T-helper 1 cell treated with Interleukin-12 subunit alpha and Interleukin-12 subunit beta and Interleukin-4 antibody, amounts not matched to agents 30 μg/mL and 1 μg/mL, for 36 hours (primary cell): ENCODE measurements around the gene CCDC136.

ENCODE experiments used
- H3K27ac Mint-ChIP-seq: one replicate; pipeline ENCODE4 v1.8.0; 2021; ENCODE audit warnings: mild to moderate bottlenecking, mixed read lengths
- H3K27me3 Mint-ChIP-seq: one replicate; pipeline ENCODE4 v1.8.0; 2021; ENCODE audit warnings: low read depth, mixed read lengths
- H3K36me3 Mint-ChIP-seq: one replicate; pipeline ENCODE4 v1.8.0; 2021; ENCODE audit warnings: low read depth, mixed read lengths
- H3K4me1 Mint-ChIP-seq: one replicate; pipeline ENCODE4 v1.8.0; 2021; ENCODE audit warnings: low read depth, mixed read lengths
- H3K4me3 Mint-ChIP-seq: one replicate; pipeline ENCODE4 v1.8.0; 2021; ENCODE audit warnings: mild to moderate bottlenecking, moderate library complexity, mixed read lengths
- H3K9me3 Mint-ChIP-seq: one replicate; pipeline ENCODE4 v1.8.0; 2021; ENCODE audit warnings: mixed read lengths

CCDC136 gene

GRCh38 chr7:128827971-128828711, 36.4 kb downstream of the CCDC136 start:
- no peaks in the 10 kb centered on the region for H3K36me3 Mint-ChIP-seq
- no peaks in the 10 kb centered on the region for H3K9me3 Mint-ChIP-seq
- H3K4me3 Mint-ChIP-seq, result no peak overlapping the region
- H3K27ac Mint-ChIP-seq, result no peak overlapping the region
- peaks cover 1% of the 10 kb centered on the region for H3K4me1 Mint-ChIP-seq
- peaks cover 50% of the 10 kb centered on the region for H3K27me3 Mint-ChIP-seq

DNA sequence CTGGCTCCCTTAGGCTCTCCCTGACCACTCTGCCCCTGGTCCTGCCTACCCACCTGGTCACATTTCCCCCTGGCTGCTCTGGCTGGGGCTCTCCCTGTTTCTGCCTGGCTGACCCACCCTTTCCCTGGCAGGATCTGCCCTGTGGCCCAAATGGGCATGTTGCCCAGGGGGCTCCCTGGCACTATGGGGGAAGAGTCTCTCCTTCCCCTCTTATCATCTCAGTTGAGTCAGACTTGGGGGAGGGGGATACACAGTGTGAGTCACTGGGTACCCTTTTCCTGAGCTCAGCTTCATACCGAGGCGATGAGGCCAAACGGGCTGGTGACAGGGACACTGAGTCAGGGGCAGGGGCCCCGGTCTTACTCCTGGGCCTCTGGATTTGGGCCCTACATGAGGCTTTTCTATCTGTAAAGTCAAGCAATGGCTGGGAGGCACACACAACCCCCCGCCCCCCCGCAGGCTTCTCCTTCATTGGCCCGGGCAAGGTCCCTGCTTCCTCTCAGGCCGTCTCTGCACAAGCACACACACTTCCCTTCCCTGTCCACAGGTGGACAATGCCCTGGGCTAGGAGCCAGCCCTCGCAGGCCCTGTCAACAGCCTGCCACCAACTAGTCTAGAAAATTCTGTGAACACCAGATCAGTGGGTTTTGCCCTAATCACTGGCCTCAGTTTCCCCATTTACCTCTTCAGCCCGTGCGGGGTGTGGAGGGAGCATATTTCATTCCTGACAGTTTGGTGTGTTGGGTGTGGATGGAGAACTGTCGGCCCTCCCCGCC, 37.8 kb downstream of the CCDC136 start:
- Mint-ChIP-seq H3K4me1 (peaks cover 1% of the 10 kb centered on the region), H3K36me3 (no peaks in the 10 kb centered on the region), H3K27me3 (peaks cover 56% of the 10 kb centered on the region), H3K9me3 (no peaks in the 10 kb centered on the region), H3K4me3 (no peak overlapping the region), H3K27ac (no peak overlapping the region)

- Mint-ChIP-seq H3K4me1 (peaks cover 1% of the 10 kb centered on the region), H3K27me3 (peaks cover 58% of the 10 kb centered on the region), H3K4me3 (peak within 1 kb of the TSS; percentile 21), H3K27ac (no peak within 1 kb of the TSS), H3K36me3 (no peaks in the 10 kb centered on the region), H3K9me3 (no peaks in the 10 kb centered on the region)
Measured at GRCh38 chr7:128830231-128831177, 38.7 kb downstream of the CCDC136 start, which contains the start of gene FLNC. FLNC (plus strand) TSS chr7:128830406; CDS start chr7:128830638, 232 bp downstream.

- no peak overlapping the region for H3K4me3 Mint-ChIP-seq
- no peak overlapping the region for H3K27ac Mint-ChIP-seq
- H3K36me3 Mint-ChIP-seq, result no peaks in the 10 kb centered on the region
- peaks cover 1% of the 10 kb centered on the region for H3K4me1 Mint-ChIP-seq
- H3K9me3 Mint-ChIP-seq, result no peaks in the 10 kb centered on the region
- H3K27me3 Mint-ChIP-seq, result peaks cover 58% of the 10 kb centered on the region
Measured at GRCh38 chr7:128831178-128831993, 39.6 kb downstream of the CCDC136 start.

GRCh38 chr7:128831994-128832879, 40.5 kb downstream of the CCDC136 start:
- Mint-ChIP-seq H3K4me1 (peaks cover 1% of the 10 kb centered on the region), H3K36me3 (no peaks in the 10 kb centered on the region), H3K27me3 (peaks cover 52% of the 10 kb centered on the region), H3K27ac (no peak overlapping the region), H3K9me3 (no peaks in the 10 kb centered on the region), H3K4me3 (no peak overlapping the region)

DNA sequence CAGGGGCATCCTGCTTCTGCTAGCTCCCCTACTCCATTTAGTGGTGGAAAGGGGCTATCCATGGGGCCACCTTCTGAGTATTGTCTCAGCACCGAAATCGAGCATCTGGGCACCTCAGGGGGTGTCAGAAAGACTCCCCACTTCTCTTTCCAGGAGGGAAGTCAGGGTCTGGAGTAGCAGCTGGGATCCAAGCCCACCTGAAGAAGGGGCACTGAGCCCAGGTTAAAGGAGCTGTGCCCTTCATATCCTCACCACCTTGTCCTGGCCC, 41.0 kb downstream of the CCDC136 start:
- Mint-ChIP-seq H3K9me3 (no peaks in the 10 kb centered on the region), H3K27me3 (peaks cover 51% of the 10 kb centered on the region), H3K36me3 (no peaks in the 10 kb centered on the region), H3K4me1 (peaks cover 1% of the 10 kb centered on the region), H3K4me3 (no peak overlapping the region), H3K27ac (no peak overlapping the region)

GRCh38 chr7:128833148-128833945, 41.6 kb downstream of the CCDC136 start:
- Mint-ChIP-seq H3K27ac (no peak overlapping the region), H3K9me3 (no peaks in the 10 kb centered on the region), H3K4me3 (no peak overlapping the region), H3K36me3 (no peaks in the 10 kb centered on the region), H3K4me1 (peaks cover 1% of the 10 kb centered on the region), H3K27me3 (peaks cover 46% of the 10 kb centered on the region)

DNA sequence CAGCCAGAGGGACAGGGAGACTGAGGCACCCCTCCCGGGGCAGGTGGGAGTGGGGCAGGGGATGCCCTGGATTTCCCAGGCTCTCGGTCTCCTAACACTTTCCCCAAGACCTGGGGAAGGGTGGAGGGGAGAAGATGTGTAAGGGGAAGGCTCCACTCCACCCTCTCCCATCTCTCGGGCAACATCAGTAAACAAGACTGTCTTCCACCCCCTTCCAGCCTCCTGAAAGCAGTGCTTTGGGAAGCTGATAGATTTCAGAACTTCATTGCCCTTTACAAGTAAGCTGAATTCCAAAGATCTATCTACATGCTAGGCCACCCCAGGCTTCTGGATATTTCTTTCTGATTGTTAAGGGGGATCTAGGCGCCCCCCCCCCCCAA, 42.2 kb downstream of the CCDC136 start:
- H3K36me3 Mint-ChIP-seq, result no peaks in the 10 kb centered on the region
- peaks cover 1% of the 10 kb centered on the region for H3K4me1 Mint-ChIP-seq
- H3K27ac Mint-ChIP-seq, result no peak overlapping the region
- peaks cover 40% of the 10 kb centered on the region for H3K27me3 Mint-ChIP-seq
- no peak overlapping the region for H3K4me3 Mint-ChIP-seq
- H3K9me3 Mint-ChIP-seq, result no peaks in the 10 kb centered on the region

GRCh38 chr7:128835231-128835751, 43.5 kb downstream of the CCDC136 start:
- H3K4me1 Mint-ChIP-seq, result peaks cover 1% of the 10 kb centered on the region
- peaks cover 31% of the 10 kb centered on the region for H3K27me3 Mint-ChIP-seq
- no peak overlapping the region for H3K4me3 Mint-ChIP-seq
- H3K9me3 Mint-ChIP-seq, result no peaks in the 10 kb centered on the region
- H3K36me3 Mint-ChIP-seq, result no peaks in the 10 kb centered on the region
- no peak overlapping the region for H3K27ac Mint-ChIP-seq

- Mint-ChIP-seq H3K4me3 (no peak overlapping the region), H3K27me3 (peaks cover 25% of the 10 kb centered on the region), H3K9me3 (no peaks in the 10 kb centered on the region), H3K4me1 (peaks cover 1% of the 10 kb centered on the region), H3K27ac (no peak overlapping the region), H3K36me3 (no peaks in the 10 kb centered on the region)
Measured at GRCh38 chr7:128835790-128836641, 44.2 kb downstream of the CCDC136 start.

GRCh38 chr7:128836729-128837348, 45.1 kb downstream of the CCDC136 start:
- Mint-ChIP-seq H3K9me3 (no peaks in the 10 kb centered on the region), H3K27me3 (peaks cover 20% of the 10 kb centered on the region), H3K36me3 (no peaks in the 10 kb centered on the region), H3K4me3 (no peak overlapping the region), H3K4me1 (no peaks in the 10 kb centered on the region), H3K27ac (no peak overlapping the region)
